ENCODE measurements around the gene KANSL3. TPM values are rescaled to one million over a fixed set of nuclear protein-coding genes. Genes with fewer than 3 reads are reported as not detected.

Gene KANSL3
- total and polyA plus RNA-seq, 9 donors: 28.0 to 55.7 (median 47.0) TPM

- no peaks in the 10 kb centered on the region for H3K4me1 ChIP-seq (ENCODE audit: insufficient read depth)
- WGBS, 3 donors: 97 to 100% (median 98%) methylated on average over 1 of the region's 1 CpG
- no peak for TF ChIP-seq CTCF (IDR thresholded peaks at IDR 0.05)
- no peak for TF ChIP-seq EP300 (IDR thresholded peaks at IDR 0.05)
- no peak for TF ChIP-seq POLR2A (IDR thresholded peaks at IDR 0.05)
- no peak for DNase-seq
- H3K4me3 ChIP-seq: no peak overlapping the region
- H3K36me3 ChIP-seq: no peaks in the 10 kb centered on the region
- no peaks in the 10 kb centered on the region for H3K9me3 ChIP-seq
- no peak overlapping the region for H3K27ac ChIP-seq
- intact Hi-C loops (cut with DNase I): no loop called here
- H3K27me3 ChIP-seq: no peaks in the 10 kb centered on the region
Observed at GRCh38 chr2:96587843-96588242, 50.3 kb downstream of the KANSL3 start.

GRCh38 chr2:96584017-96584416, 54.1 kb downstream of the KANSL3 start:
- intact Hi-C loops (cut with DNase I): no loop called here
- WGBS, 3 donors: 19 to 27% (median 26%) methylated on average over 4 of the region's 4 CpGs
- Histone ChIP-seq H3K4me1 (ENCODE audit: insufficient read depth) (no peaks in the 10 kb centered on the region), H3K4me3 (no peak overlapping the region), H3K27me3 (no peaks in the 10 kb centered on the region), H3K9me3 (no peaks in the 10 kb centered on the region), H3K36me3 (no peaks in the 10 kb centered on the region), H3K27ac (no peak overlapping the region)
- TF ChIP-seq EP300 (IDR thresholded peaks at IDR 0.05): no peak
- TF ChIP-seq POLR2A (IDR thresholded peaks at IDR 0.05): no peak
- TF ChIP-seq CTCF (IDR thresholded peaks at IDR 0.05): no peak
- no peak for DNase-seq

GRCh38 chr2:96580771-96581170, 57.3 kb downstream of the KANSL3 start:
- Histone ChIP-seq H3K36me3 (no peaks in the 10 kb centered on the region), H3K9me3 (no peaks in the 10 kb centered on the region), H3K4me1 (ENCODE audit: insufficient read depth) (no peaks in the 10 kb centered on the region), H3K27ac (no peak overlapping the region), H3K27me3 (no peaks in the 10 kb centered on the region), H3K4me3 (no peak overlapping the region)
- 82 to 85% (median 83%) methylated on average over 4 of the region's 4 CpGs for WGBS, 3 donors
- intact Hi-C loops (cut with DNase I): no loop called here
- TF ChIP-seq EP300 (IDR thresholded peaks at IDR 0.05) (no peak), CTCF (IDR thresholded peaks at IDR 0.05) (no peak), POLR2A (IDR thresholded peaks at IDR 0.05) (no peak)
- DNase-seq: no peak

- DNase-seq: no peak
- H3K4me1 ChIP-seq (ENCODE audit: insufficient read depth): no peaks in the 10 kb centered on the region
- WGBS, 3 donors: 95 to 100% (median 100%) methylated on average over 2 of the region's 2 CpGs
- no peak overlapping the region for H3K4me3 ChIP-seq
- no peak overlapping the region for H3K27ac ChIP-seq
- H3K36me3 ChIP-seq: no peaks in the 10 kb centered on the region
- intact Hi-C loops (cut with DNase I): no loop called here
- H3K27me3 ChIP-seq: no peaks in the 10 kb centered on the region
- H3K9me3 ChIP-seq: no peaks in the 10 kb centered on the region
- TF ChIP-seq CTCF (IDR thresholded peaks at IDR 0.05): no peak
- no peak for TF ChIP-seq POLR2A (IDR thresholded peaks at IDR 0.05)
- no peak for TF ChIP-seq EP300 (IDR thresholded peaks at IDR 0.05)
Observed at GRCh38 chr2:96579422-96579821, 58.7 kb downstream of the KANSL3 start.

- intact Hi-C loops (cut with DNase I): no loop called here
- Histone ChIP-seq H3K27me3 (no peaks in the 10 kb centered on the region), H3K9me3 (no peaks in the 10 kb centered on the region), H3K4me1 (ENCODE audit: insufficient read depth) (no peaks in the 10 kb centered on the region), H3K27ac (no peak overlapping the region), H3K36me3 (no peaks in the 10 kb centered on the region), H3K4me3 (no peak overlapping the region)
- DNase-seq: no peak
- no peak for TF ChIP-seq EP300 (IDR thresholded peaks at IDR 0.05)
- no peak for TF ChIP-seq CTCF (IDR thresholded peaks at IDR 0.05)
- no peak for TF ChIP-seq POLR2A (IDR thresholded peaks at IDR 0.05)
- WGBS, 3 donors: 73 to 78% (median 73%) methylated on average over 3 of the region's 3 CpGs
Observed at GRCh38 chr2:96578731-96579130, 59.4 kb downstream of the KANSL3 start.
